Activated T-helper 9 cell treated with anti-CD3 and anti-CD28 coated beads, Interleukin-2, amount 50 U/mL, for 16 hours (primary cell): Measurements from ENCODE around the gene CD109.

ENCODE experiments used
- DNase-seq: peaks from one replicate; pipeline ENCODE4 v3.0.0-alpha.2; 2020; ENCODE audit warnings: low read depth

The CD109 gene

GRCh38 chr6:73727114-73727513 lies 31.1 kb downstream of the CD109 start:
- no peak for DNase-seq

DNA sequence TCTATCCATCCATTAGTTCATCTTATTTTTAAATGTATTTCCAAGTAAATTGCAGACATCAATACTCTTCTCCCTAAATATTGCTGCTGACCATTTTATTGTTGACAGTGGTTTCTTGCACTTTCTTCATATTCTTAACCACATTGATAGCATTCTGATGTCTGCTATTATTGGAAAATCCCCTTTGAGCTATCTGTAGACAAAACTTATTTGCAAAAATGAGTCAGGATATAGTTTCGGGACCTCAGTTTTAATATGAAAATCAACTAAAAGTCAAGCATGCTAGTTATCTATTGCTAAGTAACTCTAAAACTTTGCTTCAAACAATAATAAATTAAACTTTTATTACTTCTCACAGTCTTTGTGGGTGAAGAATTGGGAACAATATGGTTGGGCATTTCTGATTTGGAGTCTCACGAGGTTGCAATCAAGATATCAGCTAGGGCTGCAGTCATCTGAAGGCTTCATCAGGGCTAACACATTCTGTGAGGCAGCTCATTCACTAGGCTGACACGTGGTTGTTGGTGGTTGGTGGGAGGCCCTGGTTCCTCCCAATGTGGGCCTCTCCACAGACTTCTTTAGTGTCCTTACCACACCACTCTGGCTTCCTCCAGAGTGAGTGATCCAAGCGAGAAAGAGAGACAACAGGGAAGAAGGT lies 32.7 kb downstream of the CD109 start:
- no peak for DNase-seq

- no peak for DNase-seq
Measured at GRCh38 chr6:73731285-73731684, 35.3 kb downstream of the CD109 start.

- DNase-seq = peak; percentile 37
Measured at GRCh38 chr6:73732845-73733675, 37.1 kb downstream of the CD109 start.

DNA sequence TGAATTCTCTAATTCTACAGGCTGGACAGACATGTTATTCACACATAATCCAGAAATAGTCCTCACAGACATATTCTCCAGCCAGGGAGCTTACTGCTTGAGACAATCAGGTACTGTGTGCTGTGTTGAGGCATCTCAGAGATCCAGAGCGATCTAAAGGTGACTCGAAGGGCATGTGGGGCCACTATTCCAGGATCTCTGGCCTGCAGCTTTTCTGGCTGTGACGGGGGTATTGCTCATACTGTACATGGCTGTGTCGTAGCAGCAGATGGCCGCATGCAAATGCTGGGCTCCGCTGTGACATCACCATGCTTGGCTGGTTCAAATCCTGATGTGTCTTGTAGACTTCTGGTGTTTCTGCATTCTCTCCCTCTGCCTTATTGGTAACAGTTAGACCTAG lies 37.8 kb downstream of the CD109 start:
- DNase-seq = no peak

DNA sequence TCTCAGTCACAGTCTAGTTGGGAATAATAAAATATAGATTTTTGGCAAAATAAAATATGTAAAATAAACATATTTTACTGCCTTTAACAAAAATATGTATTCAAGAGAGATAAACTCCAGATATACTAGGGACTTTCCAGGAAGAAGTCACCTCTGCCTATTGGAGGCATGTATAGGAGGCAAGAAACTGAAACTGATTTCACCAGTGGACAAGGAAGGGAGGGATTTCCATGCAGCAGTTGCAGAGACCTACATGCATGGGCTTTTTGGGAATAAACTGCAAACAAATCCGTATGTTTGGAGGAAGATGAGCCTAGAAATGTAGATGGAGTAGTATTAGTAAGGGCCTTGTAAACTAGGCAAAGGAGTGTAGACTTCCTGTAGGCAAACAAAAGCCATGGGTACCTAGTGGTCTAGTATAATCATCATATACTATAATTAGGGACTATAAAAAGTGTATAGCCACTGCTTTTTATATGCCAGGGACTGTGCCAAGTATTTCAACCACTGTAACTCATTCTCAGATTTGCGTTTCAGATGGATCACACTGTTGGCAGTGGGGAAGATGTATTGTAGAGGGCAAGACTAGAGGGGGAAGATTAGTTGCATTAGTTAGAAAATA lies 38.9 kb downstream of the CD109 start:
- DNase-seq = no peak

DNA sequence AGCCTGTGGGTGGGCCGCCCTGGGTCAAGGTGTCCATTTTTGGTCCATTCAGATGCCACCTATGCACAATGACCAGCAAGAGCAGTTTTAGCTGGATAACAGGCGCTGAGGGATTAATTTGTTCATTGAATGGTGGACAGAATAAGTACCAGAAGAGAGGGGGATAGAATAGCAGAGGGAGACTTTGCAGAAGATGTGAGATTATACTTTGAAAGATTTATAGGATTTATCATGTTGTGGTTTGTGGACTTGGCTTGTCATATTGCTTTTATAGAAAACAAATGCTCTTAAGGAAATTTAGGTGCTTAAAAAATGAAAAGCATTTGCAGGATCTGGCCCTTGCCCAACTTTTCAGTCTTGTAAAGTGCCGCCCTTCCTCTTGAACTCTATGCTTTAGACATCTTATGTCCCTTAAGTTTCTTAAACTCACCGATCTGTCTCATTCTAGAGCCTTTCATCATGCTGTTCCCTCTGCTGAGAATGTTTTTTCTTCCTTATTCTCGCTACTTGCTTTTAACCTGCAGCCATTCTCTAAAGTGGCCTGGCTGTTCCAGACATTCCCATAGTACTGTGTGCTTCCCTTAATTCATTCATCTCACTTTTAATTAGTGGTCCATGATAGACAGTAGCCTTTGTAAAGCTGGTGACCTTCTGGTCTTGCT lies 42.5 kb downstream of the CD109 start:
- DNase-seq = no peak

- DNase-seq = no peak
Measured at GRCh38 chr6:73739096-73739495, 43.1 kb downstream of the CD109 start.

DNA sequence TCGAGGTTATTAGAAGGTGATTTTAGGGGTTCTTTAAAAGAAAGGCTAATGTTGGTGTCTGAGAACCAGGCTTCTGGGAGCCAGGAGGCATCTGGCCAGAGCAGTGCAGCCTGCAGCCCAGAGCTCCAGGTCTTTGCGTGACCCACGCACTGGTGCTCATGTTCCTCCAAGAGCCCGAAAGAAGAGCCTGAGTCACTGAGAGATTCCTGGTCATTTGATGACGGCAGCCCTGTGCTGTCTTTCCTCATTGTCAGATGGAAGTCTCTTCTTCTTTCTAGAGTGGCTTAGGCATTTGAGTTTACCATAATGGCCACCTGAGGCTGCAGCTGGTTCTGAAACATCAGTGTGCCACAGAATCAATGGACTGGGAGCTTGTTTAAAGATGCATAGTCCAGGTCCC lies 46.4 kb downstream of the CD109 start:
- DNase-seq = no peak

GRCh38 chr6:73743081-73743480 lies 47.1 kb downstream of the CD109 start:
- DNase-seq = no peak

DNA sequence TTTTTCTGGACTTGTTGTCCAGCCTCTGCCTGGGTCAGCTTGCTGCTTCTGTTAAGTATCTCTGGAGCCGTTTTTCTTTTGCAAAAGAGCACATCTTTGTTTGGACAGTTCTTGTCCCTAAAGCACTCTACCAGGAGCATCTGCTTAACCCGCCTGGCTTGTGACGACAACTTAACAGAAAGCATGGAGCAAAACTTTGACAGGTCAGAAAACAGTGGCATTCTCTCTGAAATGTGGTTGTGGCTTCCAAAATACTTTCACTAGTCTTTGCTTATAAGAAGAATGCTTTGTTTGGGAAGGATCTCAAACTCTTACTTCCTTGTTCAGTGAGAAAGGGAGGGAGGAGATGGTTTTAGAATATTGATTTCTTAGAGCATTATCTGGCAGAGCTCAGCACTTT lies 47.6 kb downstream of the CD109 start:
- DNase-seq = no peak

DNA sequence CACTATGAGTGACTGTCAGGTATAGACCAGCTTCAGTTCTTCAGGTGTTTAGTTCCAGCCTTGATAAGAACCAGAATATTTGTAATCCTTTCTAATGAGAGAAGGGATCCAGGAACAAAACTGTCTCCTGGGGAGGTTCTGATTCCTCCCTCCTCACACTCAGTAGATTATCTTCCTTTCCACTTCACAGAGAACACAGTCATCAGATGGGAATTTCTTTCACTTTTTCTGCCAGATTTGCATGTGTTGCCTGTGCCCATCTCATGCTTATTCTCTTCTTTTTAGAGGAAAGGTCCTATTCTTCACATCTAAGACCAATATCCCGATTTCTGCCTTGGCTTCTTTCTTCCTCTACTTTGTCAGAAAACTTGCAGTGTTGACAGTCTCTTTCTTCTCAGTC lies 50.8 kb downstream of the CD109 start:
- DNase-seq = no peak

- no peak for DNase-seq
Measured at GRCh38 chr6:73747289-73747688, 51.3 kb downstream of the CD109 start.

GRCh38 chr6:73752943-73753342 lies 56.9 kb downstream of the CD109 start:
- DNase-seq = no peak

- no peak for DNase-seq
Measured at GRCh38 chr6:73766040-73766439, 70.0 kb downstream of the CD109 start.

- no peak for DNase-seq
Measured at GRCh38 chr6:73768558-73768957, 72.6 kb downstream of the CD109 start.

GRCh38 chr6:73769976-73770375 lies 74.0 kb downstream of the CD109 start:
- no peak for DNase-seq

- no peak for DNase-seq
Measured at GRCh38 chr6:73774311-73774774, 78.3 kb downstream of the CD109 start.

DNA sequence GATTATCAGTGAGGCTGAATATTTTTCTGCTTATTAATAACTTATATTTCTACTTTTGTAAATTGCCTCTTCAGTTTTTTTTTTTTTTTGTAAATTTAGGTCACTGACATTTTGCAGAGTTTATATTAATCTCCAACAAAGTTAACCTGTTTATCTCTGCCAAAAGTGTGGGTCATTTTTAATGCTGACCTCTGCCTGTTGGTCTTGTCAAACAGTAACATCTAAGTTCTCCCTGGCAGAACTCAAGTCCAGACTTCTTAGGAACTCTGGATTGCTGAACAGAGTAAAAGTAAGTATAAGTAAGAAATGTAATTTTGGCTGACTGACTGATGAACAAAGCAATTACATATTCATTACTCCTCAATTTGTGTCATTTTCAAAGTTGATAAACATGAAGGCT lies 83.9 kb downstream of the CD109 start:
- no peak for DNase-seq

DNA sequence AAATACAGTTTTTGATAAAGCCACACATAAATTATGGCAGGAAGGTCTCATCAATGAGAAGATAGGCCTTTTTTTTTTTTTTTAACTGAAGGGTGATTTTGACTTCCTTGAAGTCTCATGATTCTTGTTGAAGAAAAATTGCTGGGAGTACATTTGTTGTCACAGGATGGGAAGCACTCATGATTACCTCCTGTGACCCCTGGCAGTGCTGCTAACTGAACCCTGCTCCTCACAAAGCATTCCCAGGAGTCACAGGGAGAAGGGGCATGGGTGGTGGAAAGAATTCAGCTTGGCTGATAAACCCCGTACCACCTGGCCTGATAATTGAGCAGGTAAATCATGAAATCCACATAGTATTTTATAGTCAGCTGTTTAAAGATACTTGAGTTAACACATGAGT lies 86.9 kb downstream of the CD109 start:
- no peak for DNase-seq

GRCh38 chr6:73784726-73785505 lies 88.9 kb downstream of the CD109 start:
- DNase-seq = no peak

DNA sequence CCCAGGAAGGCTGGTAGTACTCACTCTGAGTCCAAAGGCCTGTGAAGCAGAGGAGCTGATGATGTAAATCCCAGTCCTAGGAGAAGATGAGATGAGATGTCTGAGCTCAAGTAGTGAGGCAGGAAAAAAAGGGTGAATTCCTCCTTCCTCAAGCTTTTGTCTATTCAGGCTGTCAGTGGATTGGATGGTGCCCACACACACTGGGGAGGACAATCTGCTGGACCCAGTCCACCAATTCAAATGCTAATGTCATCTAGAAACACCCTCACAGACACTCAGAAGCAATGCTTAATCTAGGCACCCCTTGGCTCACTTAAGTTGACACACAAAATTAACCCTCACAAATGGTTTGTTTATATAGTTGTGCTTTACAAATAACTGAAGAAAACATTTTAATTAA lies 94.6 kb downstream of the CD109 start:
- DNase-seq = no peak
